ENCODE data around the gene INPP5A.

- TF ChIP-seq CTCF (IDR thresholded peaks at IDR 0.05) (no peak), EZH2 (IDR thresholded peaks at IDR 0.05) (no peak)
Measured at GRCh38 chr10:132593900-132594876, 56.6 kb downstream of the INPP5A start.
